Muscle layer of duodenum (tissue), 2 donors: ENCODE results near the gene KRTAP10-7.

ENCODE experiments used
- H3K27ac ChIP-seq: one replicate; pipeline ENCODE4 v1.7.0; 2013; ENCODE audit warnings: mild to moderate bottlenecking, low read length
- H3K27me3 ChIP-seq: one replicate; pipeline ENCODE4 v1.7.0; 2013; ENCODE audit warnings: low read depth, mild to moderate bottlenecking, control low read depth, low read length
- H3K36me3 ChIP-seq, 2 donors: one replicate each; pipeline ENCODE4 v1.7.0; 2013; ENCODE audit warnings: low read length in 2 of 2, control low read depth in 1 of 2, mild to moderate bottlenecking in 1 of 2; ENCODE audit not compliant: insufficient read depth in 2 of 2, control insufficient read depth in 1 of 2
- H3K4me1 ChIP-seq, 2 donors: one replicate each; pipeline ENCODE4 v1.7.0; 2013; ENCODE audit warnings: low read length in 2 of 2, mild to moderate bottlenecking in 2 of 2, control low read depth in 1 of 2, moderate library complexity in 1 of 2; ENCODE audit not compliant: insufficient read depth in 2 of 2, control insufficient read depth in 1 of 2
- H3K4me3 ChIP-seq, 2 donors: one replicate each; pipeline ENCODE4 v1.7.0; 2013; ENCODE audit warnings: low read length in 2 of 2, low read depth in 1 of 2, mild to moderate bottlenecking in 1 of 2
- H3K9me3 ChIP-seq, 2 donors: one replicate each; pipeline ENCODE4 v1.7.0; 2013; ENCODE audit warnings: low read length in 2 of 2, control low read depth in 1 of 2, mild to moderate bottlenecking in 1 of 2; ENCODE audit not compliant: control insufficient read depth in 1 of 2
- donor health status: healthy.

The KRTAP10-7 gene

GRCh38 chr21:44564099-44564498 lies 36.3 kb upstream of the KRTAP10-7 start:
- Histone ChIP-seq H3K27me3 (no peaks in the 10 kb centered on the region), H3K4me3 (no peak overlapping the region), H3K9me3 (peaks cover 0 to 4% of the 10 kb centered on the region in 2 donors)

DNA sequence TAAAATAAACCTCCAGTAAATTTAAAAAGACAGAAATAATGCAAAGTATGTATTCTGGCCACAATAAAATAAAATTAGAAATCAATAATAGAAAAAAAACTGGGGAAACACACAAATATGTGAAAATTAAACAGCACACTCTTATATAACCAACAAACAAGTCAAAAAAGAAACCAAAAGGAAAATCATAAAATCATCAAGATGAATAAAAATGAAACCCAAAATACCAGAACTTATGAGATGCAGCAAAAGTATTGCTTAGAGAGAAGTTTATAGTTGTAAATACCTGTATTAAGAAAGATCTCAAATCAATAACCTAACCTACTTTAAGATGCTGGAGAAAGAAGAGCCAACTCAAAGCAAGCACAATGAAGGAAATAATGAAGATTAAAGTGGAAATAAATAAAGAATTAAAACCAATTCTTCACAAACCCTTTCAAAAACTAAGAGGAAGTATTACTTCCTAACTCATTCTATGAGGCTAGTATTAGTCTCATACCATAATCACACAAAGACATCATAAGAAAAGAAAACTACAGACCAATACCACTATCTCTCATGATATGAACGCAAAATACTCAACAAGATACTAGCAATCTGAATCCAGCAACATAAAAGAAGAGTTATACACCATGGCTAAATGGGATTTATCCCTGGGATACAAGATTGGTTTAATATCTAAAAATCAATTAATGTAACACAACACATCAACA lies 35.4 kb upstream of the KRTAP10-7 start:
- Histone ChIP-seq H3K4me1 (no peaks in the 10 kb centered on the region), H3K4me3 (no peak overlapping the region), H3K9me3 (peaks cover 0 to 4% of the 10 kb centered on the region in 2 donors), H3K27ac (no peak overlapping the region), H3K27me3 (no peaks in the 10 kb centered on the region), H3K36me3 (no peaks in the 10 kb centered on the region)

More at GRCh38 chr21:44564099-44564498, 36.3 kb upstream of the KRTAP10-7 start:
- Histone ChIP-seq H3K4me1 (no peaks in the 10 kb centered on the region), H3K27ac (no peak overlapping the region), H3K36me3 (no peaks in the 10 kb centered on the region)

DNA sequence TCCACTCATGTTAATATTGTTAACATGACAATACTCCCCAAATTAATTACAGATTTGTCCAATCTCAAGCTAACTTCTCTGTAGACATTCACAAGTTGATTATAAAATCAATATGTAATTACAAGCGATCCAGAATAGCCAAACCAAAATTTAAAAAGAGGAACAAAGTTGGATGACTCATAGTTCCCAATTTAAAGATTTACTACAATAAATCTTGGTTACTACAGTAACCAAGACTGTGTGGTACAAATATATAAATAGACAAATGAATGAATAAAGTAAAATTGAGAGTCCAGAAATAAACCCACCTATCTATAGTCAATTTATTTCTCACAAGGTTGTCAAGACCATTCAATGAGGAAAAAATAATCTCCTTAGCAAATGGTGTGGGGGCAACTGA lies 34.0 kb upstream of the KRTAP10-7 start:
- no peak overlapping the region for H3K4me3 ChIP-seq
- H3K4me1 ChIP-seq: no peaks in the 10 kb centered on the region
- no peak overlapping the region for H3K27ac ChIP-seq
- no peaks in the 10 kb centered on the region for H3K36me3 ChIP-seq
- peaks cover 4 to 12% of the 10 kb centered on the region in 2 donors for H3K9me3 ChIP-seq
- no peaks in the 10 kb centered on the region for H3K27me3 ChIP-seq

DNA sequence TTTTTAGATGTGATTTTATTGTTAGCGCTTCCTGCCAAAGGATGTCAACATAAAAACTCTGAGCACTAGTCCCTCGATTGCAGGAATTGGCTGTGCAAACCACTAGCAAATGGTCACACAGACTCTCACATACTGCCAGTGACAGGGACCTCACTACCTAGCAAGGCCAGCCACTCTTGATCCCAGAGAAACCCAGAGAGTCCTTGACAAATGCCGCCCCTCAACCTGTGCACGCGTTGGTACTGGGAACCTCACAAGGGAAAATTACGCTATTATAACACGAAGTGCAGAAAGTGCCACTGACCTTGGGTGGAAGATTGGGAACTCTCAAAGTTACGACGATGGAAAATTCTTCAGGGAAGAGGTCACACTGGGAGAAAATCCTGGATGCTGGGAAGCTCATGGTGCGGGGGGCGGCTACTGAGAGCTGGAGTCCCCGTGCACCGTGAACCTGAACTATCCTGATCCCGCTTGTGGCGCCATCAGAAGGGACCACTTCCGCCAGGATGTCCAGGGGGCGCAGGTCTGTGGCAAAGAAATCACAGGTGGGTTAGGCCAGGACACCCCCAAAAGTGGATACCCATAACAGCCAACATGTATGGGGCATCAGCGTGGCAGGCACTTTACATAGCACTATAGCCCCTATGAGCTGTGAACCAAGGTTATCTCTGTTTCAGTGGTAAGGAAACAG lies 32.8 kb upstream of the KRTAP10-7 start:
- Histone ChIP-seq H3K27me3 (no peaks in the 10 kb centered on the region), H3K27ac (no peak overlapping the region), H3K9me3 (peaks cover 4 to 14% of the 10 kb centered on the region in 2 donors), H3K36me3 (no peaks in the 10 kb centered on the region), H3K4me3 (no peak overlapping the region), H3K4me1 (no peaks in the 10 kb centered on the region)

- Histone ChIP-seq H3K4me1 (no peaks in the 10 kb centered on the region), H3K36me3 (no peaks in the 10 kb centered on the region), H3K27me3 (no peaks in the 10 kb centered on the region), H3K4me3 (no peak overlapping the region), H3K27ac (no peak overlapping the region), H3K9me3 (peaks cover 4 to 12% of the 10 kb centered on the region in 2 donors)
Observed at GRCh38 chr21:44568261-44568660, 32.1 kb upstream of the KRTAP10-7 start.

GRCh38 chr21:44568667-44569556 lies 31.5 kb upstream of the KRTAP10-7 start:
- Histone ChIP-seq H3K4me3 (no peak overlapping the region), H3K36me3 (no peaks in the 10 kb centered on the region), H3K27ac (no peak overlapping the region), H3K9me3 (peaks cover 4 to 12% of the 10 kb centered on the region in 2 donors), H3K4me1 (no peaks in the 10 kb centered on the region), H3K27me3 (no peaks in the 10 kb centered on the region)

GRCh38 chr21:44569861-44570517 lies 30.4 kb upstream of the KRTAP10-7 start:
- H3K9me3 ChIP-seq: peaks cover 4 to 12% of the 10 kb centered on the region in 2 donors
- H3K36me3 ChIP-seq: no peaks in the 10 kb centered on the region
- no peaks in the 10 kb centered on the region for H3K4me1 ChIP-seq
- H3K27ac ChIP-seq: no peak overlapping the region
- H3K27me3 ChIP-seq: no peaks in the 10 kb centered on the region
- H3K4me3 ChIP-seq: no peak overlapping the region

- H3K27ac ChIP-seq: no peak overlapping the region
- no peaks in the 10 kb centered on the region for H3K4me1 ChIP-seq
- no peak overlapping the region for H3K4me3 ChIP-seq
- peaks cover 4 to 12% of the 10 kb centered on the region in 2 donors for H3K9me3 ChIP-seq
- no peaks in the 10 kb centered on the region for H3K27me3 ChIP-seq
- H3K36me3 ChIP-seq: no peaks in the 10 kb centered on the region
Observed at GRCh38 chr21:44571296-44571695, 29.1 kb upstream of the KRTAP10-7 start.

DNA sequence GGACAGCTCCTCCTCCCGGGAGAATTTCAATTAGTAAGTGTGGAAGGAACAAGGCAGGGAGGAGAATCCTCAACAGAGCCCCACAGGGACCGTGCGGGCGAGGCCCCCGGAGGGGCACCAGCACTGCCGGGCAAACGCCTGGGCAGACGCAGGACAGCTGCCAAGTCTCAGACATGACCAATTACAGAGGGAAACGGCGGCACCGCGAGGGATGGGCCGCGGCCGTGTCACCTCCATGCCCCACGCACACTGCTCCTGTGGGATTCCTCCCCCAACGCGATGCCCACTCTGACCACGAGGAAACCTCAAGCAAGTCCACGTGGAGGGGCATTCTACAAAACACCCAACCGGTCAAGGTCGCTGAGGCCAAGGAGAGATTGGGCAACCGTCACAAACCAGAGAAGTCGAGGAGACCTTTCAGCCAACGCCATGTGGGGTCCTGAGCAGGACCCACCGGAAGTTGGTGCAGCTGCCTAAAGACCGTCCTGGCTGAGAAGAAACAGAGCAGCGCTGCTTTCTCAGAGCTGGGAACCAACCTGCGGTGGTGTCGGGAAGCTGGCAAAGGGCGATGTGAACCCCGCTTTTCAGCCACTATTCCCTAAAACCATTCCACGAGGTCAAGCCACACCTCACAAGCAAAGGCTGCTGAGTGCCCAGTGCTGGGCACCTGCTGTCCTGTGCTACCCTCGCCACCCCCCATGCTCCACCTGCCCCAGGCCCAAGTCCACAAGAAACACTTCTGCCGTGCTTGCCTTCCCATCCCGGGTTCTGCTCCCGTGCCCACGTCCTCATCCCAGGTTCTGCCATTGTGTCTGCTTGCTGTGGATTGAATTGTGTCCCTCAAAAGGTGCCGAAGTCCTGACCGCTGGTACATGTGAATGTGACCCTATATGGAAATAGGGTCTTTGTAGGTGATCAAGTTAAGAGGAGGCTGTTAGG lies 28.3 kb upstream of the KRTAP10-7 start:
- no peaks in the 10 kb centered on the region for H3K4me1 ChIP-seq
- no peak overlapping the region for H3K4me3 ChIP-seq
- H3K36me3 ChIP-seq: no peaks in the 10 kb centered on the region
- no peaks in the 10 kb centered on the region for H3K27me3 ChIP-seq
- H3K9me3 ChIP-seq: peaks cover 8 to 12% of the 10 kb centered on the region in 2 donors
- no peak overlapping the region for H3K27ac ChIP-seq

GRCh38 chr21:44572959-44573583 lies 27.3 kb upstream of the KRTAP10-7 start:
- Histone ChIP-seq H3K4me1 (no peaks in the 10 kb centered on the region), H3K27ac (no peak overlapping the region), H3K4me3 (no peak overlapping the region), H3K36me3 (no peaks in the 10 kb centered on the region), H3K27me3 (no peaks in the 10 kb centered on the region), H3K9me3 (peaks cover 8 to 17% of the 10 kb centered on the region in 2 donors)
